Endothelial cell of umbilical vein (primary cell): Measurements from ENCODE around the gene CA11. TPM values are rescaled to one million over a fixed set of nuclear protein-coding genes. Genes with fewer than 3 reads are reported as not detected.

Source experiments
- BruUV-seq: library from RNA; stranded (reverse); fragments of 400-500 nt; replicated peaks from 2 replicates; lab custom pipeline; 2021; lab: Mats Ljungman, UMichigan
- CTCF ChIA-PET: fragments of 300-600, 350-600 bp; sonication (Branson Sonifier 250); formaldehyde crosslinking; loops from one replicate; lab custom pipeline; 2021; ENCODE audit warnings: antibody characterized with exemption, inconsistent platforms; lab: Charles Lee
- POLR2A ChIA-PET: fragments of 300-600, 350-600 bp; sonication (Branson Sonifier 250); formaldehyde crosslinking; loops from one replicate; lab custom pipeline; 2021; ENCODE audit warnings: antibody characterized with exemption, inconsistent platforms; lab: Charles Lee
- DNase-seq: peaks from one replicate; pipeline ENCODE4 v3.0.0-alpha.2; 2011; ENCODE audit warnings: low read depth, low spot score
- FAIRE-seq: peaks from 2 replicates; lab custom pipeline; 2011; peaks lifted over from hg19 to GRCh38; lab: Jason Lieb, UNC
- H2AFZ ChIP-seq: 2 replicates; pipeline ENCODE4 v1.6.0; 2012; ENCODE audit warnings: low read depth, low read length, control low read depth, inconsistent platforms
- H3K27ac ChIP-seq: 2 replicates; pipeline ENCODE4 v1.5.1; 2011; ENCODE audit warnings: low read depth, mild to moderate bottlenecking, control low read depth, low read length, moderate library complexity; ENCODE audit not compliant: insufficient read depth
- H3K27me3 ChIP-seq, 2 experiments: 2 replicates each; pipeline versions ENCODE4 v1.6.0 to v1.6.1; 2011; ENCODE audit warnings: low read length in 2 of 2, mixed read lengths in 1 of 2; ENCODE audit not compliant: control insufficient read depth in 2 of 2, insufficient read depth in 2 of 2
- H3K36me3 ChIP-seq, 2 experiments: 2 replicates in 1 of 2; 3 replicates in 1 of 2; pipeline ENCODE4 v1.5.1; 2011; ENCODE audit warnings: low read length in 2 of 2, mild to moderate bottlenecking in 1 of 2, moderate library complexity in 1 of 2; ENCODE audit not compliant: control insufficient read depth in 2 of 2, insufficient read depth in 2 of 2; ENCODE audit errors: extremely low read depth in 1 of 2
- H3K4me1 ChIP-seq: 3 replicates; pipeline ENCODE4 v1.5.1; 2011; ENCODE audit warnings: mild to moderate bottlenecking, low read length; ENCODE audit not compliant: control insufficient read depth, insufficient read depth; ENCODE audit errors: extremely low read depth
- H3K4me2 ChIP-seq: 2 replicates; pipeline ENCODE4 v1.6.1; 2011; ENCODE audit warnings: low read length, control low read depth, mixed read lengths; ENCODE audit not compliant: insufficient read depth
- H3K4me3 ChIP-seq, 3 experiments: fragments of 200-600 bp in 1 of 3; sonication (generic), shearing (Covaris generic) in 1 of 3; replicated peaks in 1 of 3; 2 replicates each; pipeline ENCODE4 v1.5.1; 2011 to 2016; ENCODE audit warnings: control low read depth in 3 of 3, low read length in 3 of 3, mild to moderate bottlenecking in 2 of 3, inconsistent platforms in 1 of 3, low read depth in 1 of 3, moderate library complexity in 1 of 3; ENCODE audit not compliant: insufficient read depth in 1 of 3
- H3K79me2 ChIP-seq: 2 replicates; pipeline ENCODE4 v1.6.0; 2012; ENCODE audit warnings: low read length, inconsistent platforms; ENCODE audit not compliant: control insufficient read depth, insufficient read depth
- H3K9ac ChIP-seq: replicated peaks from 2 replicates; pipeline ENCODE3; 2011; ENCODE audit warnings: low read length, control low read depth; ENCODE audit not compliant: insufficient read depth; ENCODE audit errors: extremely low read depth
- H3K9me1 ChIP-seq: replicated peaks from 3 replicates; pipeline ENCODE4 v1.6.0; 2011; ENCODE audit warnings: mild to moderate bottlenecking, low read length; ENCODE audit not compliant: control insufficient read depth, insufficient read depth; ENCODE audit errors: extremely low read depth
- H3K9me3 ChIP-seq: replicated peaks from 2 replicates; pipeline ENCODE4 v1.5.1; 2012; ENCODE audit warnings: low read length, inconsistent platforms; ENCODE audit not compliant: control insufficient read depth, insufficient read depth
- H4K20me1 ChIP-seq: replicated peaks from 2 replicates; pipeline ENCODE3; 2011; ENCODE audit warnings: mild to moderate bottlenecking, low read length; ENCODE audit not compliant: control insufficient read depth, insufficient read depth; ENCODE audit errors: extremely low read depth
- FOS ChIP-seq: IDR thresholded peaks from 2 replicates; pipeline ENCODE4 v1.6.1; 2011; ENCODE audit warnings: mild to moderate bottlenecking, low read length, moderate library complexity, borderline replicate concordance; ENCODE audit not compliant: insufficient read depth
- POLR2A ChIP-seq: IDR thresholded peaks from 2 replicates; pipeline ENCODE4 v1.6.1; 2012; ENCODE audit warnings: low read depth, mild to moderate bottlenecking, control low read depth, low read length
- POLR2AphosphoS5 ChIP-seq: IDR thresholded peaks from 2 replicates; pipeline ENCODE4 v1.6.1; 2012; ENCODE audit warnings: low read depth, mild to moderate bottlenecking, control low read depth, low read length, moderate library complexity; ENCODE audit not compliant: insufficient read depth
- dilution Hi-C: fragments of 300-500 bp; cut with MboI; formaldehyde crosslinking; loops from one replicate; pipeline ENCODE4 v1.15.0; 2019; ENCODE audit warnings: low sequenced_read_pairs; ENCODE audit not compliant: extremely low pct_ligation_motif_present
- intact Hi-C: fragments of 100-400 bp; cut with micrococcal nuclease; formaldehyde crosslinking; loops from one replicate; pipeline ENCODE4 v1.10.0; 2022
- polyA plus RNA-seq, 4 experiments: library from polyadenylated mRNA; depleted of rRNA in 3 of 4; stranded (reverse) in 3 of 4; unstranded in 1 of 4; fragments of >200 nt; gene quantifications; 2 replicates each; pipeline versions ENCODE4 v1.2.1 to v1.2.3, GENCODE V29; 2011 to 2012; ENCODE audit warnings: missing spikeins in 1 of 4
- total RNA-seq: library from RNA; stranded (reverse); gene quantifications from 2 replicates; pipeline ENCODE4 v1.2.3, GENCODE V29; 2021
- TF ChIP-seq, protein P1 (sequence below), 2 donors: IDR thresholded peaks; 1 replicate in 1 of 2; 2 replicates in 1 of 2; pipeline ENCODE4 v1.5.1; 2011; ENCODE audit warnings: low read length in 2 of 2, mild to moderate bottlenecking in 2 of 2, moderate library complexity in 2 of 2, control low read depth in 1 of 2, inconsistent platforms in 1 of 2, low read depth in 1 of 2; ENCODE audit not compliant: insufficient read depth in 1 of 2; ENCODE audit errors: extremely low read depth in 1 of 2
- TF ChIP-seq, protein P2 (sequence below): IDR thresholded peaks from 2 replicates; pipeline ENCODE4 v1.6.1; 2011; ENCODE audit not compliant: insufficient read depth, insufficient read length

The CA11 gene
- total and polyA plus RNA-seq, 2 donors (not counting 3 experiments of a cell fraction or from before 2014, with no cell fraction given) = 2.8 to 4.7 TPM

DNA sequence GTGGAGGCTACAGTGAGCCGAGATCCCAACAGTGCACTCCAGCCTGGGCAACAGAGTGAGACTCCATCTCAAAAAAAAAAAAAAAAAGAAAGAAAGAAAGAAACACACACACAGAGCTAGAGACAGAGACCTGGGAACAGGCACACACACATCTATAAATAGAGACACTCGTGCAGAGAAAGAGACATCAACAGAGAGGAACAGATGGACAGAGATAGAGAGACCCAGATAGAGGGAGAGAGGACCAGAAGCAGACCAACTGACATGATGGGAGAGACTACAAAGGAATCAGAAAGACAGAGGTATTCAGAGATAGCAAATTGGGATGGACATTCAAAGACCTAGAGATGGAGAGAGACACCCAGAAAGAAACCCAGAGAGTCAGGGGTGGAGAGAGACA lies 2.1 kb upstream of the CA11 start:
- H3K9me3 ChIP-seq = no peaks in the 10 kb centered on the region
- H3K4me1 ChIP-seq = peaks cover 9% of the 10 kb centered on the region
- H3K4me2 ChIP-seq = no peak overlapping the region
- dilution Hi-C loops (no loop called here), intact Hi-C loops (no loop called here)
- H3K9me1 ChIP-seq = no peaks in the 10 kb centered on the region
- H3K9ac ChIP-seq = no peak overlapping the region
- no peaks in the 10 kb centered on the region for H4K20me1 ChIP-seq
- no peaks in the 10 kb centered on the region for H3K27me3 ChIP-seq
- no peak overlapping the region for H3K4me3 ChIP-seq
- H3K27ac ChIP-seq = no peak overlapping the region
- no peak for FAIRE-seq
- POLR2A ChIA-PET = no interaction called here
- no peak overlapping the region for H2AFZ ChIP-seq
- CTCF ChIA-PET = interaction anchor here (1.6 kb wide), 1 partner anchor 194 kb away, joined by 3 read pairs; no protein-coding TSS in a partner anchor
- BruUV-seq = no TSS peak
- H3K36me3 ChIP-seq = no peaks in the 10 kb centered on the region
- no peak for DNase-seq
- no peaks in the 10 kb centered on the region for H3K79me2 ChIP-seq
- TF ChIP-seq, protein P1, sequence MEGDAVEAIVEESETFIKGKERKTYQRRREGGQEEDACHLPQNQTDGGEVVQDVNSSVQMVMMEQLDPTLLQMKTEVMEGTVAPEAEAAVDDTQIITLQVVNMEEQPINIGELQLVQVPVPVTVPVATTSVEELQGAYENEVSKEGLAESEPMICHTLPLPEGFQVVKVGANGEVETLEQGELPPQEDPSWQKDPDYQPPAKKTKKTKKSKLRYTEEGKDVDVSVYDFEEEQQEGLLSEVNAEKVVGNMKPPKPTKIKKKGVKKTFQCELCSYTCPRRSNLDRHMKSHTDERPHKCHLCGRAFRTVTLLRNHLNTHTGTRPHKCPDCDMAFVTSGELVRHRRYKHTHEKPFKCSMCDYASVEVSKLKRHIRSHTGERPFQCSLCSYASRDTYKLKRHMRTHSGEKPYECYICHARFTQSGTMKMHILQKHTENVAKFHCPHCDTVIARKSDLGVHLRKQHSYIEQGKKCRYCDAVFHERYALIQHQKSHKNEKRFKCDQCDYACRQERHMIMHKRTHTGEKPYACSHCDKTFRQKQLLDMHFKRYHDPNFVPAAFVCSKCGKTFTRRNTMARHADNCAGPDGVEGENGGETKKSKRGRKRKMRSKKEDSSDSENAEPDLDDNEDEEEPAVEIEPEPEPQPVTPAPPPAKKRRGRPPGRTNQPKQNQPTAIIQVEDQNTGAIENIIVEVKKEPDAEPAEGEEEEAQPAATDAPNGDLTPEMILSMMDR (IDR thresholded peaks at IDR 0.05; ENCODE audit: extremely low read depth in 1 of 2, insufficient read depth in 1 of 2, low read depth in 1 of 2, low read length in 2 of 2) = no peak
- TF ChIP-seq POLR2AphosphoS5 (no peak), POLR2A (no peak), FOS (no peak)
- TF ChIP-seq, protein P2, sequence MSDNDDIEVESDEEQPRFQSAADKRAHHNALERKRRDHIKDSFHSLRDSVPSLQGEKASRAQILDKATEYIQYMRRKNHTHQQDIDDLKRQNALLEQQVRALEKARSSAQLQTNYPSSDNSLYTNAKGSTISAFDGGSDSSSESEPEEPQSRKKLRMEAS = no peak
